ENCODE data around the gene NWD2.
"Not testable (repeated sequence)": the region's sequence is repeated elsewhere in the genome, so short reads cannot be mapped to it uniquely, and the experiment has no call there.

Gene NWD2, protein sequence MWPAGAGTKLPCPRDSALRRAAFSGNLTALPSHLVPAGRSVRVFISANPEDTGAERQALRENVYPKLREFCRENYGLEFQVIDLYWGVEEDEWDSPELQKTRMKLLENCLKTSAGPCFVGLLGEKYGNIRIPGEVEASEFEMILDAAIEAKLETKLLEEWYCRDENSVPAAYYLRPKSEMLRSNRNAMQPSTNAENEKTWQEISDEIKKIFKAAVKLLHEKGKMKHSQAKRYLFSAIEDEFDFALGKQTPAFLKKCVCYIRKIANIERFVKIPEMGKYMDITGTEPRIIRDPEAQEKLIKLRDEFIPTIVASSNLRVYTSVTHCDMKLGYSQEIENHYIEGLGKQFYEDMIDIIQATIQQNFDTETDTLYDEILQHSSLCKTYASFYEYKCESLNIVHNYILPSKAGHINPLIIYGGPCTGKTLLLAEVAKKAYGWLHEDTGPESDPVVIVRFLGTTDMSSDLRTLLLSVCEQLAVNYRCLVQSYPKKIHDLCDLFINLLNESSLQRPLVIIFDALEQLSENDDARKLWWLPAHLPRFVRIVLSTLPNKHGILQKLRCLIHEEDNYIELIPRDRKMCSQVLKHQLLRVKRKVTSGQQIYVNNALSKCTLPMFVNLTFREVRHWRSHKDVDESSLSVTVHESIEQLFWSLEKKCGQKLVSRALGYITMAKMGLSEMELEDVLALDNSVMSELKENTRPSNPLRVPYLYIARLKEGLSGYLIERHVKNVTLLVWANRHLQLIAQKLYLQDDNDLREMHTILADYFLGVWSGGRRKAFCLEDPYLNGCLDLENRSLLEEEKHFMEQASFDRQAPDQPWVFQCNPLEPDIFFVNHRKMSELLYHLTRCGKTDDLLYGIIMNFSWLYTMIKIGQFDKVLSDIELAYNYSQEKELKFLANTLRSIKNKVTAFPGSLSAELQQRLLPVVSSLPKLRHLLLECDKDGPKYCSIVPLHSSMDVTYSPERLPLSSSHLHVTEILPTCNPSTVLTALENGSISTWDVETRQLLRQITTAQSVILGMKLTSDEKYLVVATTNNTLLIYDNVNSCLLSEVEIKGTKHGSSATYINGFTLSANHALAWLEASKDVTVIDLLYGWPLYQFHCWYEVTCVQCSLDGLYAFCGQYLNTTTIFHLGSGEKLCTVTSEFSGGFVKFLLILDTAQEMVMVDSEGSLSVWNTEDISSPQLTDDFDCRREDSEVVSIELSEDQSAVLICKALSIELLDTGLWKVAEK (N-terminal part only)

DNA sequence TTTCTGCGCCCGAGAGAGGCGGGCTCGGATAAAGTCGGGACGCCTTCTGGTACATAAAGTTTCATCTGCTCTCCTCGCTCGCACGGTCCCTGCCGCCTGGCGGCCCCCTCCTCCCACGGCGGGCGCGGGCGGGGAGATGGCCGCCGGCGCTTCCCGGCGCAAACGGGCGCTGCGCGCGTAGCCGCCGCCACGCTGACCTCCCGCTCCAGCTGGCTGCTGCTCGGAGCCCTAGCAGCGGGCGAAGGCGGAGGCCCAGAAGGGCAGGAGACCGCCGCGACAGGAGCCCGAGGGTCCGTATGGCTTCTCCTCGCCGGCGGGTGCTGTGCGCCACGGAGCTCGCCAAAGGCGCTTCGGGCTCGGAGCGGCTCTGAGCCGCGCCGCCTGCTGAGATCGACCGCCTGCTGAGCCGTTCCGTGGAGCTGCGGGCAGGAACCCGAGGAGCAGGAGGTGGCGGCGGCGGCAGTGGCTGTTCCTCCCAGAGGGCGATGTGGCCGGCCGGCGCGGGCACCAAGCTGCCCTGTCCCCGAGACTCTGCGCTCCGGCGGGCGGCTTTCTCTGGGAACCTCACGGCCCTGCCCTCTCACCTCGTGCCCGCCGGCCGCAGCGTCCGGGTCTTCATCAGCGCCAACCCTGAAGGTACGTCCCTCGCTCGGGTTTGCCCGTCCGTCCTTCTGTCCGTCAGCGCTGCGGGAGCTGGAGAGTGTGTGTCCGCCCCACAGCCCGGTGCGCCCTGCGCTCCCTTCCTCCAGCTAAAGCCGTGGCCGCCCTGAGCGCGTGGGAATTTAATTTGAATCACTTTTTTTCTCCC lies at the start of gene NWD2:
TSS of gene NWD2 (plus strand) at position 161 of the 808 bp plus-strand sequence. CDS start at position 486, 325 bp downstream.
- DNase-seq = no peak

DNA sequence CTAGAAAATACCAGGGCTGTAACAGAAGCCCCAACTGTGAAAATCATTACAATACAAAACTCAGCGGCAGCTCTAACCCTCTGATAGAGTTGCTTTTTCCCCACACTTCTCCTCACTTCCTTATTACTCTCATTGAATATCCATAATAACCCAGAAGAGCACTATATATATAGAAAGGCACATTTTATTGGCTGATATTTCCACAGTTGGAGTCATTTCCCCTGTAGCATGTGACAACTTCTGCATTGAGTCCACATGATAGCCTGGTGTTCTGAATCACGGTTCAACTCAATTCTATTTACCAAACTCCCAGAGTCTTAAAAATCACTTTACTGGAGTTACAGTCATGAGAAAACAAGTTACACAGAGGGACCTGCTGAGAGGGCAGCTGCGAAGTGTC lies 46.6 kb upstream of the NWD2 start:
- peak; percentile 19 for DNase-seq

DNA sequence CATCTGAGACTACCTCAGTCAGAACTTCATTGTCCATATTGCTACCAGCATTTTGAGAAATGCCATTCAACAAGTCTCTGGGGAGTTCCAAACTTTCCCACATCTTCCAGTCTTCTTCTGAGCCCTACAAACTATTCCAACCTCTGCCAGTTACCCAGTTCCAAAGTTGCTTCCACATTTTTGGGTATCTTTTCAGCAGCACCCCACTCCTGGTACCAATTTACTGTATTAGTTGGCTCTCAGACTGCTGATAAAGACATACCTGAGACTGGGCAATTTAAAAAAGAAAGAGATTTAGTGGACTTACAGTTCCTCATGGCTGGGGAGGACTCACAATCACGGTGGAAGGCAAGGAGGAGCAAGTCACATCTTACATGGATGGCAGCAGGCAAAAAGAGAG lies 39.8 kb upstream of the NWD2 start:
- DNase-seq = not testable (repeated sequence)

DNA sequence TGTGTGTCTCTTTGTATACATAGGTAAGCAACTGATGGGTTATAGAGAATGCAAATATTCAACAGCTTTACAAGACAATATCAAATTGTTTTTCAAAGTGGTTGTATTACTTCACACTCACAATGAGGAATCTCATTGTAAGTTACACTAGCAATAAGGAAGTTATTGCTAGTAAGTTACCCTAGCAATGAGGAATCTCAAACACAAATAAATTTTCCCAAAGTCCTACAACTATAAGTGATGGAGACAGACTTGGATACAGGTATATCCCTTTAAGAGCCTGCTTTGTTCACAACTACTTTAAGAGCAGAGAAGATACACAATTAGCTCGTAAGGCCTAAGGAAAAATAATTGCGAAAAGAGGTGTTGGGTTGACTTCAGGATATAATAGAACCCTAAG lies 28.3 kb upstream of the NWD2 start:
- no peak for DNase-seq

DNA sequence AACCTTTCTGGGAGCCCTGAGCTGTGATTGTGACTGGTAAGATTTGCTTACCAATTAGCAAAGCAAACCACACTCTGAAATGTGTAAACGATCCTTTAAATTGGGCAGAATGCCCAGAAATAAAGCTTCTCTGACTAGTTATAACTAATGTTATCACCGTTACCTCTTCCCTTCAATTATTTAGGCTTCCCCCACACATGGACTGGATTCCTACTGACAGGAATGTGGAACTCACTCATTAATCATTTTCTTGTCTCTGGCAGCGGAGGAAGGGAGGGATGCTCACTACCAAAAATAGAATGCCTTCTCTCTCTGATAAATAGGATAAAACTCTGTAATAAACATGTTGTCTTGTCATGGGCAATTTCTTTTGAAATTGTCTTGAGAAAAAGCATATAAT lies 25.3 kb upstream of the NWD2 start:
- peak; percentile 33 for DNase-seq

DNA sequence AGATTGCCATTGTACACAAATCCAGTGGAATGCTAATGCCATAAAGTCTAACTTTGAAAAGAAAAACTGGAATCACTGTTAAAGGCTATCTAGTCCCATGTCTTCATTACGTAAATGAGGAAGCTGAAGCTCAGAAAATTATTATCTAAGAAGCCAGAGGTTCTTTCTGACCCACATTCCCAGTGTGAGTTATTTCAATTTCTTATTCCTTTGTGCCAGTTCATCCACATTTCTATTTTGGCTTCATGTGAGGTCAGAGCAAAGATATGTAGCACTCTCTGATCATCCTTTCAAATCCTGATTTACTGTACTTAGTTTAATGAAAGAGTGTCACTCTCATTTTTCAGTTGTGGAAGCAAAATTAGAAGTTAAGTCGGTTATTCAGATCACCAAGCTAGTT lies 24.6 kb upstream of the NWD2 start:
- peak; percentile 71 for DNase-seq

DNA sequence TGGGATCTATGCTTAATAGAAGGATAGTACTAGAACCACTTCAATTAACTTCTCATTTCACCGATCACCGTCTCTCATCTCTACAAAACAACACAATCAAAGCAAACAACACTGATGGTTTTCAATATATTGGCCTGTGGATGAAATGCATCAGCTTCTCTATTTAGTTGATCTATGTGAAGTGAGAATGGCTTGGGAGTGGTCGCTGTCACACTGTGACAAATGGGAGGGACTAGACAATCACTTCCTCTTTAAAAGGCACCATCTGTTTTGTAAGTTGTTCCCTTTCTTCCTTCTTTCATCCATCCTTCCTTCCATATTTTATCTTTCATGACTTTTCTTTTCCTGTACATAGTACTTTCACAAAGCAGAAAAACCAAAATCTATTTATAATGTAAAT lies 23.9 kb upstream of the NWD2 start:
- DNase-seq = peak; percentile 77

DNA sequence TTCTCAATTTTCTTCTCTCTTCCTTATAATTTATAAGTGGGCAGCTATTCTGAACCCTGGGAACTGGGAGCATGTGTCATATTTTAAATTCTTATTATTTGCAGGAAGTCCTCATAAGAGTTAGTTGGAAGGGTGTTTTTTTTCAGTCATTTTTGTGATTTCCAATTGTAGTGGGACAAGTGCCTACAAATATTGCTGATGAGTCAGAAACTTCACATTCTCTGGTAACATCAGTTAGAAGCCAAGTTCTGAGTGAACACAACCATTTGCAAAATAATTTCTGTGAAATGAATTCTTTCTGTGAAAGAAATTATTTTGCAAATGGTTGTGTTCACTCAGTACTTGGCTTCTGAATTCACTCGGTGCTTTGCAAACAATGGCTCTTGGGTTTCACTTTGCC lies 20.8 kb upstream of the NWD2 start:
- DNase-seq = no peak

DNA sequence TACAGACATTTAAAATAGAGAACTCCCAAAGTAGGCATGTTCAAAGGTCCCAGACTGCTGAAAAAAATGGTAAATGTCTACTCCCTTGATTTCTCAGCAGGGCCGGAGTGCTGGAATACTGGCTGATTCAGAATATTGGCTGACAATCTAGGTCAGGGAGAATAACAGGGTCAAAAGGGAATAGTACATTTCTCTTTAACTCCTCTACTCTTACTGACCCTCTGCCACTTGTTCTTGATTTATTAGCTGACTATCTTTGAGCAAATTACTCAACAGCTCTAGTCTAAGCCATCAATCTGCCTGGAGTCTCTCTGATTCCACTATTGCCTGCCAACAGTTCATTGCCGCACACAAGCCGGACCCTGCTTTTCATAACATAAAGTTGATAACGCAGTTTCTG lies 19.7 kb upstream of the NWD2 start:
- no peak for DNase-seq

DNA sequence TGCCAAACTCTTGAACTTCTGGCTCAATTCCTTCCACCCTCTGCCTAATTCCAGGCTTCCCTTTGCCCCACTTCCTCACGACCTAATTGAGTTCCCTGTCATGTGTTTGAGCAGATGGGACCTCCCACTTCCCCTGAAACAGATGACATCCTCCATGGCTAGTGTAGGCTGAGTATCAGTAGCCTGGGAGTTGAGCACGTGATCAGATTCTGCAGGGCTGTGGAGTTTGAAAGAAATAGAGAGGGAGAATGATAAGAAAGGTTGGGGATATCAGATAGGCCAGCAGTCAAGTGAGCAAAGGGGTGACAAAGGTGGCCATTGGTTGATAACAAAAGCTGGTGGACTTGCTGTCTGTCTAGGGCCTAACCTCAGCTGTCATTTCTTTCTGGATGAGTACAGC lies 18.8 kb upstream of the NWD2 start:
- DNase-seq = peak; percentile 94

DNA sequence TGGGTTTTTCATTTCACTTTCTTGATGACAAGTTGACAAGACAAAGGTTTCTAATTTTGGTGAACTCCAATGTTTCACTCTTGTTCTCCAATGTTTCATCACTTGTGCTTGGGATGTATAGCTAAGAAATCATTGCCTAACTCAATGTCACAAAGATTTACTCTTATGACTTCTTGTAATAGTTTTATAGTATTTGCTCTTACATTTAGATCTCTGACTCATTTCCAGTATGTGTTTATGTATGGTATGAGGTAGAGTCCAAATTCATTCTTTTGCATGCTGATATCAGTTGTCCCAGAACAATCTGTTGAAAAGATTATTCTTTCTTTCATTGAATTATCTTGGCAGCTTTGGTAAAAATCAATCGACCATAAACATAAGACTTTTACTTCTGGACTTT lies 12.2 kb upstream of the NWD2 start:
- DNase-seq = no peak

DNA sequence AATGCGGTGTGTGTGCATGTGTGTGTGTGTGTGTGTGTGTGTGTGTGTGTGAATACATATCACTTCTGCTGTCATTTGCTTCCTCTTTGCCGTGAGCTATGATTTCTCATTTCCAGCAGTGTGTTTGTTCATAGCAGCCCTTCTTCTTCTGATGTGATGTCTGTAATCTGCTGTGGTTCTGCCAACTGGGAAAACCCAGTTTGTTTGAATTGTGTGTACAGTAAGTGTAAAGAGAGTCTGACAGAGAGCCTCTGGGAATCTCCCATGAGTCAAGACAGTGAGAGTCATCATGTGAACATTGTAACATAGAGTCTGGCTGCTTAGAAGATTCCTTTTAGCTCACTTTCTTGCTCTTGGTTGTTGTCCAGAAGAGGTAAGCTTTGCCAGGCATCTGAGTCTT lies 8.4 kb upstream of the NWD2 start:
- DNase-seq = no peak

DNA sequence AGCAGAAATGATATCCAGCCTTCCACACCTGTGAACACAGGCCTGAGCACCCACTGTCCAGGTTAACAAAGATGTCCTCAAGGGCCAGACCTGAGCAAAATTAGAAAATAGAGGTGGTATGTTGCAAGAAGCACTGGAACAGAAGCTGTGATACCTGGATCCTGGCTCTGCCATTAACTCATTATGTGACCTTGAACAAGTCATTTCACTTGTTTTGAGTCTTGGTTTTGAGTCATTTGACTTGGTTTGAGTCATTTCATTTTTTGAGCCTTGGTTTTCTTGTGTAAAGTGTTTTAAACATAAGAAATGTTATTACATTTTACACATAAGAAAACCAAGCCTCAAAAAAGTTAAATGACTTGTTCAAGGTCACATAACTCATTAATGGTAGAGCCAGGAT lies 2.9 kb upstream of the NWD2 start:
- no peak for DNase-seq

DNA sequence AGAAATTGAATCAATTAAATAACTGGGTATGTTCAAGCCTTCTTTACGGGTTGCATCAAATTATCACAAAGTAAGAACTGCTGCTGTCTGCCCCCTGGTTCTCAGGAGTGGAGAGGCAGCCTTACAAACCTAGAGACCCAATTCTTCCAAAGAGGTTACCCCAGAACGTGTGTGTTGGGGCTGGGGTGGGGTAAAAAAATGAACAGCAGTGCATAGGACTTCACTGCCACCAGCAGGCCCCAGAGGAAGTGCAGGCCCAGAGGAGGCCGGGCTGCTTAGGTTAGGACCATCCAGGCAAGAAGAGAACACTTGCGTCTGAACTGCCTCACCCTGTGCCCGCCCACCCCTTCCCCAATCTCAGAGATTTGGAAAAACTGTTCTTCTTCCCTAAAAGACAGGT lies 1.5 kb upstream of the NWD2 start:
- DNase-seq = no peak

DNA sequence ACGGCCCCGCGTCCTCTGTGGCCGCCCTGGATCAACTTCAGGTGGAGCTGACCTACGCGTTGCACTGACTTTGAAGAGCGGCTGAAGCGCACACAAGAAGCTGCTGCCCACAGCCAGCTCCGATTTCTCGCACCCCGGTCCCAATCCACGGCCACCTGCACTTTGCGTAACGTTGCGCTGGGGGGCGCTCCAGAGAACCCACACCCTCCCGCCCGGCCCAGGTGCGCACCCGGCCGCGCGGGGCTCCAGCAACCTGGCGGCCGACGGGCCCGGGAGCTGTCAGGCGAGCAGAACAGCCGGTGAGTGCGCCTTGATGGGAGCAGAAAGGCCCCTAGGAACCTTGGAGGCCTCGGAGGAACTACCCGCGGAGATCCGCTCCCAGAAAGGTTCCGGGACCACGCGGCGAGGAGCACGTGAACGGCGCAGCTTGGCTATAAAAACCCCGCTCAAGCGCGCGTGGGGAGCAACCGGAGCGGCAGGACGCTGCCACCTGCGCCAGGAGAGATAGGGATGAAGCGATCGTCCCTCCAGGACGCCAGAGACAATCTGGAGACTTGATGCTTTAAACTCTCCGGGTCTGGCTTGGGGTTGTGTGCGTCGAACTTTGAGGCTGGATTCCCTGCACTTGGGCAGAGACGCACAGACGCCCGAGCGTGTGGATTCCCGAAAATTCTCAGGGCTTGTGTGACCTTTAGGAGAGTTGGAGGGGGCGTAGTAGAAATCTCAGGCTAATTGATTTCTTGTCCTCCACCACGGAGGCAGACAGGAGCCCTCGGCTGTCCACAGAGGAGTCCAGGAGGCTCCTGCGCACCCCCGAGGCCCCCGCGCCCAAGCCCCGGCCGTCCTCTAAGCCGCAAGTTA lies 591 bp upstream of the NWD2 start:
- DNase-seq = no peak

DNA sequence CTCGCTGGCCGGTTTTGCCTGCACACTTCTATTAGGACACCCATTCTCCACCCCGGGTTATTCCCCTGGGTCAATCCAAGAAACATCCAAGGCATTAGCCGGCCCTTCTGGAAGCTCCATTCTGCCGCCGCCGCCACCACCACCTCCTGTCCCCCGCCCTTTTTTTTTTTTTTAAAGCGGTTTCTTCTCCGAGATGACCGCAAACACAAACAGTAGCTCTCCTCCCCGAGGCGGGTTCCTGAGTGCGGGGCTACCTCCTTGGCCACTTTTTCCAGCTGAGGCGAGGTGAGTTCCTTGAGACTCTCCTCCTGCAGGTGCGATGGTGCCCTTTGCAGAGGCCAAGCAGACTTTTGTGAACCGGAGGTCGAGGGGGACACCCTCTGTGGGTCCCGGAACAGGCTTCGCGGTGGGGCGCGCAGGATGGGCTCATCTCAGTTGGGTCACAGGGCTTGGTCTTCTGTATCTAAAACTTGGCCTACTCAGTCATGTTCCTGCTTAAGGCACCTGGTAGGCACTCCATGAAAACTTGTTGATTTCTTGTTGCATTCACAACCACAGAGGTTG lies 930 bp downstream of the NWD2 start:
- no peak for DNase-seq

DNA sequence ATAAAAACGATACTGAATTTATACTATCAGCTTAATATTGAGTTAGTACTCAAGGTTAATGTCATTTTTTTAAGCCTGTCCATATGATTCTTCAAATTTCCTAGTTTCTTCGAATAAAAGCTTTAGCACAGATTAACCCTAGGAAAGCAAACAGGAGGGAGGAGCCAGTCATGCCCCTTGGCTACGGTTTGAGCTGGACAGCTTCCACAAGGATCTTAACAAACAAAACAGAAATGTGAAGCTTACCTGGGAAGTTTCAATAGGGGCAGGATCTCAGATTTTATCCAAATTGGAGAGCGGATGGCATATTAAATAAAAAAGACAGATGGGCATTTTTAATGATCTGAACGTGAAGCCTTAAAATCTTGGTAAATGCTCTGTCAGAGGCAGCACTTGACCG lies 2.3 kb downstream of the NWD2 start:
- DNase-seq = no peak

DNA sequence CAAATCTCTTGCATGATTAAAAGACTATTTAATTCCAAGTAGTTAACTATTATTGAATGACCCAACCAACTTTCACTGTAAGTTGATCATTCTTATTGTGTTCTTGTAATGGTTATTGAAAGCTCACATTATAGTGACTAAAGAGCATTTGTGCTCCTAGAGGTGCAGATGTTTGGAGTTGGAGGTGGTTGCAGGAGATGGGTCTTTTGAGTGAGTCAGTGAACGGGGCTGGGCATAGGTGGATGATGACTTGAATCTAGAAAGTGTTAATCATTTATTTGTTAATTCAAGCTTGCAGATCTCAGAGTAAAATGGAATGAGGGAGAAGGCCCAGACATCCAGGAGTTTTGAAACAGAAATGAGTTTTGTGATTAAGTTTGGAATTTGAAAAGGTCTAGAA lies 13.7 kb downstream of the NWD2 start:
- DNase-seq = no peak

DNA sequence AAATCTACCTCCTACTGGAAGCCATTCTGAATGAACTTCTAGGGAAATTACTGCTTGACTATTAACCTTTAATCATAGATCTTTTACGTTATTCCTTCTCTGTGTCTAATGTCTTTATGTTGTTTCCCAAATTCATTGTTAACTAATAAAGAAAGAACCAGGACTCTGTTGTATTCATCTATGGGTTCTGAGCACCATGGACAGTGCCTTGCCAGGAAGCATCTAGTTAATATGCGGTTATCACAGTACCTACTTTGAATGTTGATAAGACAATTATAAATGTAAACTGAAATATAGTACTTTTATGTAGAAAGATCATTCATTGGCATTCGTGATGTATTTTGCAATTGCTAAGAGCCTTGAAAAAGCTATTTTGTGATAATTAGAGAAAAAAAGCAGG lies 23.8 kb downstream of the NWD2 start:
- peak; percentile 34 for DNase-seq

DNA sequence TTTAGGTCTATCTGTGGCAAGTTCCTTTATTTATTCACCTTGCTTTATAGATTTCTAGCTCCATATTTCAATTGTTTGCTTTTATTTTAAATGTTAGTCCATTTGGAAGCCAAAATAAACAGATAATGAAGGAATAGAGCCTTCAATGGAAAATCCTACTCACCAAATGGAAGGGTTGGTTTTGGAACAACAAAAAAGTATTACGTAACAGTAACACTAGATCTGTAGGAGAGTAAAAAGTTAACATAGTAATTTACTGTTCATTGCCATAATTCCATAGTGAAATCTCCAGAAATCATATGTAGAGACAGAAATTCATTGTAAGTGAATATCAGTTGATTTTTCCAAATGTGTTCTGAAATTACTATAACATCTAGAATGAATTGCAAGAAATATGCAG lies 34.6 kb downstream of the NWD2 start:
- DNase-seq = no peak

DNA sequence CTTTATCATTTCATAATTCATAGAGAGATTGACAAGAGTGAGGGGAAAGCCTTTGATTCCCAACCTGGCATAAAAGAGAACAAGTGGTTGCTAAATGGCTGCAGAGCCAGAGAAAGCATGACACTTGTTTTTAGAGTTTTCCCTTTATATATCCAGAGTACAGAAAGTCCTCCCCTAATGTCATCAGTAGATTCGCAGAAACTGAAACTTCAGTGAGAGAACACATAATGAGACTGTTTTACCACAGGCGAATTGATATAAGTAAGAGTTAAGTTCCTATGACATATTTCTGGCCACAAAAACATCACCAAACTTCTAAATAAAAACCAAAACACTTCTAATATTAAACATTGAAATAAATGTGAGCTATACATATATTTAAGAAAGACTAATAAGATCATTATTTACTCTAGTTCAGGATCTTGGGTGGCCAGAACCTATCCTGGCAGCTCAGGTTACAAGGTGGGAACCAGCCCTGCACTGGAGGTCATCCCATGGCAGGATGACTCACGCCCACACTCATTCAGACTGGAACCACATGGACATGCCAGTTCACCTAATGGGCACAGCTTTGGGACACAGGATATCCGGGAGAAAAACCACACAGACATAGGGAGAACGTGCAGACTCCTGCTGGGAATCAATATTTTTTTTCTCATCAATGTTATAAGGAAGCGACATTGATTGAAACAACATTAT lies 35.5 kb downstream of the NWD2 start:
- DNase-seq = peak; percentile 8
